Stimulated activated CD8-positive, alpha-beta memory T cell treated with anti-CD3 and anti-CD28 coated beads, Interleukin-12 subunit alpha, Interleukin-12 subunit beta, amount 100 ng/mL, for 1 hour (primary cell): Measurements from ENCODE around the gene CHKA.

Source experiments
- DNase-seq: peaks from one replicate; pipeline ENCODE4 v3.0.0-alpha.2; 2020; ENCODE audit warnings: low read depth

Gene CHKA

GRCh38 chr11:68044145-68044813 lies 76.9 kb downstream of the CHKA start:
- no peak for DNase-seq

- DNase-seq = no peak
These were observed 77.6 kb downstream of the CHKA start for GRCh38 chr11:68043349-68044144.

- no peak for DNase-seq
These were observed 78.2 kb downstream of the CHKA start for GRCh38 chr11:68043029-68043348.

- DNase-seq = no peak
These were observed 78.8 kb downstream of the CHKA start for GRCh38 chr11:68042219-68043028.

- no peak for DNase-seq
These were observed 79.5 kb downstream of the CHKA start for GRCh38 chr11:68041617-68042218.

GRCh38 chr11:68040957-68041591 lies 80.1 kb downstream of the CHKA start:
- no peak for DNase-seq

GRCh38 chr11:68040101-68040956 lies 80.9 kb downstream of the CHKA start:
- DNase-seq = no peak

GRCh38 chr11:68039526-68040086 lies 81.6 kb downstream of the CHKA start:
- DNase-seq = no peak

- no peak for DNase-seq
These were observed 82.3 kb downstream of the CHKA start, which contains the start of gene TCIRG1 for GRCh38 chr11:68038718-68039525. TSS of gene TCIRG1 (plus strand) at chr11:68039025. CDS start at chr11:68041272, 2,247 bp downstream.

- DNase-seq = no peak
These were observed 82.9 kb downstream of the CHKA start for GRCh38 chr11:68038226-68038717.

- no peak for DNase-seq
These were observed 83.6 kb downstream of the CHKA start for GRCh38 chr11:68037411-68038225.

- no peak for DNase-seq
These were observed 84.4 kb downstream of the CHKA start for GRCh38 chr11:68036717-68037239.

- no peak for DNase-seq
These were observed 85.0 kb downstream of the CHKA start for GRCh38 chr11:68036141-68036716.

GRCh38 chr11:68035266-68035876 lies 85.8 kb downstream of the CHKA start:
- DNase-seq = no peak

- DNase-seq = no peak
These were observed 87.5 kb downstream of the CHKA start for GRCh38 chr11:68033708-68034045.

- no peak for DNase-seq
These were observed 88.0 kb downstream of the CHKA start for GRCh38 chr11:68032997-68033707.

GRCh38 chr11:68032003-68032402 lies 89.2 kb downstream of the CHKA start:
- DNase-seq = no peak
